Measurements from ENCODE around the gene TSEN54. TPM values are rescaled to one million over a fixed set of nuclear protein-coding genes. Genes with fewer than 3 reads are reported as not detected.

TSEN54 gene
- total RNA-seq = 24.0 and 41.7 TPM in 2 replicates

DNA sequence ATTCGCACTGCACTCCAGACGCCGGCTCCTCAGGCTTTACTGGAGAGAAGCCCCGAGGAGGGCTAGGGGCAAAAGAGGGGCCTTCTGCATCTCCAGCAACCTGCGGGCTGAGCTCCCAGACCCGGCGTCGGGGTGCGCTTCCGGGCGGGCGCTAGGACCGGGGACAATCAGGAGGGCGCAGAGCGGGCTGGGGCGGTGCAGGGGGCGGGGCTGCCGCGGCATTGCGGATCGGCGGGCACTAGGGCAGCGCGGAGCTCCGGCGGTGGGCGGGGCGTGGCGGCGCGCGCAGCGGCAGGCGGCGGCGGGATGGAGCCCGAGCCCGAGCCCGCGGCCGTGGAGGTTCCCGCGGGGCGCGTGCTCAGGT is at the start of gene TSEN54:
Gene TSEN54, plus strand, starts transcription at position 274 of the 364 bp plus-strand sequence. Its CDS starts 33 bp downstream, at position 307.
- DNase-seq (ENCODE audit: low read depth) = no peak
- H3K4me3 ChIP-seq (ENCODE audit: low read depth, low read length) = peak within 1 kb of the TSS; percentile 89
- TF ChIP-seq, protein P1, sequence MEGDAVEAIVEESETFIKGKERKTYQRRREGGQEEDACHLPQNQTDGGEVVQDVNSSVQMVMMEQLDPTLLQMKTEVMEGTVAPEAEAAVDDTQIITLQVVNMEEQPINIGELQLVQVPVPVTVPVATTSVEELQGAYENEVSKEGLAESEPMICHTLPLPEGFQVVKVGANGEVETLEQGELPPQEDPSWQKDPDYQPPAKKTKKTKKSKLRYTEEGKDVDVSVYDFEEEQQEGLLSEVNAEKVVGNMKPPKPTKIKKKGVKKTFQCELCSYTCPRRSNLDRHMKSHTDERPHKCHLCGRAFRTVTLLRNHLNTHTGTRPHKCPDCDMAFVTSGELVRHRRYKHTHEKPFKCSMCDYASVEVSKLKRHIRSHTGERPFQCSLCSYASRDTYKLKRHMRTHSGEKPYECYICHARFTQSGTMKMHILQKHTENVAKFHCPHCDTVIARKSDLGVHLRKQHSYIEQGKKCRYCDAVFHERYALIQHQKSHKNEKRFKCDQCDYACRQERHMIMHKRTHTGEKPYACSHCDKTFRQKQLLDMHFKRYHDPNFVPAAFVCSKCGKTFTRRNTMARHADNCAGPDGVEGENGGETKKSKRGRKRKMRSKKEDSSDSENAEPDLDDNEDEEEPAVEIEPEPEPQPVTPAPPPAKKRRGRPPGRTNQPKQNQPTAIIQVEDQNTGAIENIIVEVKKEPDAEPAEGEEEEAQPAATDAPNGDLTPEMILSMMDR (conservative IDR thresholded peaks at IDR 0.05; ENCODE audit: low read depth, low read length) = no peak

DNA sequence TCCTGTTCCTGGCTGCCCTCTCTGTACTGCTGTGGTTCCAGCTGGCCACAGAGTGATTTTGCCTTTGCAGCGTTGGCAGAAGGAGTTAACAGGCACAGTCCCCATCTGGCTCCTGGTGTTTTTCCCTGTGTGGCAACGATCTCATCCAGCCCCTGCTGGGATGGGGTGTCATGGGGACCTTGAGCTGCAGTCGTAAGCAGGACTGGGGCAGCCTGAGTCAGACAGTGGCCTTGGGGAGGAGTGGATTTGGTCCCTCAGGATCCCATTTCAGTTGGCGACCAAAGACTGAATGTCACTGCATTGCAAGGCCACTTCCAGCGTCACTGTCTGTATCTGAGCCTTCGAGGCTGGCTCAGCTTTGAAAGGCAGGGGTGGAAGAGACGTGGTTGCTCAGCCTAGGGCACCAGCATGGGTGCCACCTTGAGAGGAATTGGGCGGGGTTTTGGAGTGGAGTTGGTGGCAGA is 48.0 kb upstream of the TSEN54 start:
- DNase-seq (ENCODE audit: low read depth) = no peak
- TF ChIP-seq, protein P1 (conservative IDR thresholded peaks at IDR 0.05; ENCODE audit: low read depth, low read length) = no peak

GRCh38 chr17:75468779-75469373 is 47.5 kb upstream of the TSEN54 start:
- DNase-seq (ENCODE audit: low read depth) = no peak
- TF ChIP-seq, protein P1 (conservative IDR thresholded peaks at IDR 0.05; ENCODE audit: low read depth, low read length) = no peak
- no peak overlapping the region for H3K4me3 ChIP-seq (ENCODE audit: low read depth, low read length)

More for the DNA sequence above, 48.0 kb upstream of the TSEN54 start:
- no peak overlapping the region for H3K4me3 ChIP-seq (ENCODE audit: low read depth, low read length)

GRCh38 chr17:75471207-75471606 is 45.1 kb upstream of the TSEN54 start:
- DNase-seq (ENCODE audit: low read depth) = no peak
- H3K4me3 ChIP-seq (ENCODE audit: low read depth, low read length) = no peak overlapping the region
- TF ChIP-seq, protein P1 (conservative IDR thresholded peaks at IDR 0.05; ENCODE audit: low read depth, low read length) = no peak

GRCh38 chr17:75472119-75472518 is 44.2 kb upstream of the TSEN54 start:
- H3K4me3 ChIP-seq (ENCODE audit: low read depth, low read length) = no peak overlapping the region
- DNase-seq (ENCODE audit: low read depth) = no peak
- TF ChIP-seq, protein P1 (conservative IDR thresholded peaks at IDR 0.05; ENCODE audit: low read depth, low read length) = no peak

DNA sequence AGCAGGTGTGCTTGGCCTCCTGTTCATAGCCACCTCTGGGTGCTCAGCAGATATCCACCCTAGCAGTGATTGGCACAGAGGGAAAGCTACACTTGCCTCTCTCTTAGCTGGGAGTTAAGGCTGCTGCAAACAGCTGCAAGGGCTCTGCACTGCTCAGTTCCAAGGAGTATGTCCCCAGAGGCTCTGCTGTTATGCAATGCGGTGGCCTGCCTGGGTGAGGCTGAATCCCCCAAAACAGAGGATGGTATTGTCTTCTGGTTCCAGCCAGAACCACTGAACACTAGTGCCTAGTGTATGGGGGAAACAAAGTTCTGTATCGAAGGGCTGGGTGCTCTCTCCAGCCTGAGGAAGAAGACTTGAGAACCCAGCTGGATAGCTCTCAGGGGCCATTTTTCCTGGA is 43.1 kb upstream of the TSEN54 start:
- TF ChIP-seq, protein P1 (conservative IDR thresholded peaks at IDR 0.05; ENCODE audit: low read depth, low read length) = no peak
- H3K4me3 ChIP-seq (ENCODE audit: low read depth, low read length) = no peak overlapping the region
- DNase-seq (ENCODE audit: low read depth) = no peak

DNA sequence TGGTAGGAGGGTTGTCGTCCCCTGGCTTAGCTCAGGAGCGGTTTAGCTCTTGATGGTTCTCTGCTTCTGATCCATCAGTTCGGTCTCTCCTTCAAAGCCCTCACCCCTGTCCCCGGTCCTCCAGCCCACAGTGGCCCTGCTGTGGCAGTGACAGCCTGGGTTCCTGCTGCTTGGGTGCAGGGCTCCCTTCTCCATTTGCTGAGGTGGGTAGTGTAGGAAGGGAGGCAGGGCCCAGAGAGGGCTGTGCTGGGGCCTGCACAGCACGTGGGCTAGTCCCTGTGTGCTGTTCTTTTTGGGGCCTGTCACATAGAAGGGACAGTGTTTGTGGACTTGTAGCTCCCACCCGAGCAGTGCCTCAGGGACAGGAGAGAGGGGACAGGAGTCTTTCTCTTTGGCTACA is 41.6 kb upstream of the TSEN54 start:
- TF ChIP-seq, protein P1 (conservative IDR thresholded peaks at IDR 0.05; ENCODE audit: low read depth, low read length) = no peak
- no peak for DNase-seq (ENCODE audit: low read depth)
- no peak overlapping the region for H3K4me3 ChIP-seq (ENCODE audit: low read depth, low read length)
